Forelimb muscle (tissue), 1 donor: ENCODE measurements around the gene RXFP3. TPM values are rescaled to one million over a fixed set of nuclear protein-coding genes. Genes with fewer than 3 reads are reported as not detected.

Experiments
- DNase-seq: peaks from one replicate; pipeline ENCODE4 v3.0.0-alpha.2; 2013; ENCODE audit warnings: low read depth
- polyA plus RNA-seq: library from polyadenylated mRNA; unstranded; fragments of 120-200 nt; gene quantifications from one replicate; pipeline ENCODE4 v1.2.1, GENCODE V29; 2013; ENCODE audit not compliant: insufficient read length

Gene RXFP3
- polyA plus RNA-seq, 1 donor, result not detected

GRCh38 chr5:33981408-33982162 is 45.4 kb downstream of the RXFP3 start:
- no peak for DNase-seq

- DNase-seq, result no peak
Observed at GRCh38 chr5:33984178-33984577, 48.0 kb downstream of the RXFP3 start.

- DNase-seq, result no peak
Observed at GRCh38 chr5:33984671-33985124, 48.5 kb downstream of the RXFP3 start, which contains the start of gene SLC45A2. Gene SLC45A2 (minus strand): TSS chr5:33984693. CDS start chr5:33984583, 110 bp downstream.

GRCh38 chr5:33985447-33985846 is 49.3 kb downstream of the RXFP3 start:
- DNase-seq, result no peak

Other genes starting within 250 kb of the RXFP3 start
- 16.8 TPM for gene ADAMTS12, start 44.4 kb upstream of the RXFP3 start, polyA plus RNA-seq
- gene SLC45A2, start 48.3 kb downstream of the RXFP3 start, polyA plus RNA-seq, result 0.33 TPM
- gene AMACR, start 71.7 kb downstream of the RXFP3 start, polyA plus RNA-seq, result 4.2 TPM
- gene C1QTNF3, start 106.8 kb downstream of the RXFP3 start, polyA plus RNA-seq, result 91.7 TPM